Neural crest cell (in vitro differentiated cells): ENCODE measurements around the gene SLC44A5. TPM values are rescaled to one million over a fixed set of nuclear protein-coding genes. Genes with fewer than 3 reads are reported as not detected.
A peak's percentile ranks its signal among the peaks of the same experiment; 100 is the strongest.

Source experiments
- DNase-seq: peaks from one replicate; pipeline ENCODE4 v3.0.0; 2021; ENCODE audit warnings: low read depth, mixed read lengths, low spot score
- H3K27ac Mint-ChIP-seq: one replicate; pipeline ENCODE4 v1.8.0; 2021; ENCODE audit warnings: mild to moderate bottlenecking, mixed read lengths; ENCODE audit not compliant: unreplicated experiment
- H3K27me3 Mint-ChIP-seq: 2 replicates; pipeline ENCODE4 v1.8.0; 2021; ENCODE audit warnings: low read depth, mild to moderate bottlenecking, mixed read lengths
- H3K36me3 Mint-ChIP-seq: 2 replicates; pipeline ENCODE4 v1.8.0; 2021; ENCODE audit warnings: low read depth, mild to moderate bottlenecking, mixed read lengths
- H3K4me1 Mint-ChIP-seq: 2 replicates; pipeline ENCODE4 v1.8.0; 2021; ENCODE audit warnings: mixed read lengths
- H3K4me3 Mint-ChIP-seq: one replicate; pipeline ENCODE4 v1.8.0; 2021; ENCODE audit warnings: mild to moderate bottlenecking, mixed read lengths
- H3K9me3 Mint-ChIP-seq: 2 replicates; pipeline ENCODE4 v1.8.0; 2021; ENCODE audit warnings: mixed read lengths
- CTCF ChIP-seq: fragments of 200-600 bp; sonication (generic); conservative IDR thresholded peaks from 2 replicates; pipeline ENCODE4 v1.5.0; 2021; ENCODE audit warnings: antibody characterized with exemption, mild to moderate bottlenecking
- total RNA-seq: library from RNA; stranded (reverse); gene quantifications from 2 replicates; pipeline ENCODE4 v1.2.1, GENCODE V29; 2021

Gene SLC44A5
- total RNA-seq, 1 donor from 2014 or later: 9.7 TPM

- H3K27ac Mint-ChIP-seq: no peak overlapping the region
- no peaks in the 10 kb centered on the region for H3K4me1 Mint-ChIP-seq
- no peaks in the 10 kb centered on the region for H3K9me3 Mint-ChIP-seq
- TF ChIP-seq CTCF: no peak
- DNase-seq: no peak
- H3K27me3 Mint-ChIP-seq: no peaks in the 10 kb centered on the region
- H3K4me3 Mint-ChIP-seq: no peak overlapping the region
- H3K36me3 Mint-ChIP-seq: no peaks in the 10 kb centered on the region
Measured at GRCh38 chr1:75425001-75425650, 185.8 kb downstream of the SLC44A5 start.

- peak; percentile 32 for TF ChIP-seq CTCF
- Mint-ChIP-seq H3K4me3 (no peak overlapping the region), H3K36me3 (no peaks in the 10 kb centered on the region), H3K27me3 (no peaks in the 10 kb centered on the region), H3K27ac (no peak overlapping the region), H3K9me3 (no peaks in the 10 kb centered on the region), H3K4me1 (no peaks in the 10 kb centered on the region)
- DNase-seq: no peak
Measured at GRCh38 chr1:75423616-75424015, 187.3 kb downstream of the SLC44A5 start.

- H3K4me3 Mint-ChIP-seq: no peak overlapping the region
- H3K27ac Mint-ChIP-seq: no peak overlapping the region
- no peaks in the 10 kb centered on the region for H3K27me3 Mint-ChIP-seq
- H3K36me3 Mint-ChIP-seq: no peaks in the 10 kb centered on the region
- H3K4me1 Mint-ChIP-seq: no peaks in the 10 kb centered on the region
- no peak for TF ChIP-seq CTCF
- no peak for DNase-seq
- no peaks in the 10 kb centered on the region for H3K9me3 Mint-ChIP-seq
Measured at GRCh38 chr1:75423136-75423535, 187.8 kb downstream of the SLC44A5 start.

GRCh38 chr1:75421371-75421770 is 189.5 kb downstream of the SLC44A5 start:
- no peak for DNase-seq
- TF ChIP-seq CTCF: no peak
- Mint-ChIP-seq H3K4me1 (no peaks in the 10 kb centered on the region), H3K36me3 (peaks cover 10% of the 10 kb centered on the region), H3K27ac (no peak overlapping the region), H3K4me3 (no peak overlapping the region), H3K27me3 (no peaks in the 10 kb centered on the region), H3K9me3 (peaks cover 3% of the 10 kb centered on the region)

- Mint-ChIP-seq H3K36me3 (peaks cover 12% of the 10 kb centered on the region), H3K9me3 (peaks cover 3% of the 10 kb centered on the region), H3K27ac (no peak overlapping the region), H3K4me3 (no peak overlapping the region), H3K4me1 (no peaks in the 10 kb centered on the region), H3K27me3 (no peaks in the 10 kb centered on the region)
- DNase-seq: no peak
- no peak for TF ChIP-seq CTCF
Measured at GRCh38 chr1:75415187-75415586, 195.7 kb downstream of the SLC44A5 start.
